ENCODE measurements around the gene CCL8. TPM values are rescaled to one million over a fixed set of nuclear protein-coding genes. Genes with fewer than 3 reads are reported as not detected.

Gene CCL8
- total and polyA plus RNA-seq, 5 donors, result 0.17 to 0.84 (median 0.29) TPM; not detected in 1

- H3K27ac ChIP-seq (ENCODE audit: low read length), result no peak overlapping the region
- no peak for ATAC-seq
- 35% methylated on average over 3 of the region's 3 CpGs for WGBS
- peaks cover 3% of the 10 kb centered on the region for H3K4me1 ChIP-seq (ENCODE audit: control insufficient read depth, insufficient read depth, low read length)
- no peaks in the 10 kb centered on the region for H3K9me3 ChIP-seq (ENCODE audit: control insufficient read depth, low read length)
- H3K27me3 ChIP-seq (ENCODE audit: control insufficient read depth, insufficient read depth), result no peaks in the 10 kb centered on the region
- intact Hi-C loops (cut with DNase I), result loop anchor here in 2 of 4 donors (10.0 kb wide), 2 partner anchors 64 to 66 kb away; partner anchors contain the start of gene CCL1 (in 1 of the 2)
- no peak overlapping the region for H3K4me3 ChIP-seq (ENCODE audit: low read length)
- DNase-seq, result no peak
Measured at GRCh38 chr17:34300652-34301370, 18.4 kb upstream of the CCL8 start.

GRCh38 chr17:34301986-34302385 is 17.2 kb upstream of the CCL8 start:
- intact Hi-C loops (cut with DNase I), result loop anchor here in 2 of 4 donors (10.0 kb wide), 2 partner anchors 63 to 67 kb away; partner anchors contain the start of gene CCL1 (in 1 of the 2)
- H3K9me3 ChIP-seq (ENCODE audit: control insufficient read depth, low read length), result no peaks in the 10 kb centered on the region
- WGBS, result 75% methylated on average over 2 of the region's 2 CpGs
- DNase-seq (no peak), ATAC-seq (no peak)
- peaks cover 3% of the 10 kb centered on the region for H3K4me1 ChIP-seq (ENCODE audit: control insufficient read depth, insufficient read depth, low read length)
- H3K4me3 ChIP-seq (ENCODE audit: low read length), result no peak overlapping the region
- no peak overlapping the region for H3K27ac ChIP-seq (ENCODE audit: low read length)
- H3K27me3 ChIP-seq (ENCODE audit: control insufficient read depth, insufficient read depth), result no peaks in the 10 kb centered on the region

GRCh38 chr17:34302636-34303035 is 16.6 kb upstream of the CCL8 start:
- intact Hi-C loops (cut with DNase I), result loop anchor here in 2 of 4 donors (10.0 kb wide), 2 partner anchors 62 to 68 kb away; partner anchors contain the start of gene CCL1 (in 1 of the 2)
- H3K27me3 ChIP-seq (ENCODE audit: control insufficient read depth, insufficient read depth), result no peaks in the 10 kb centered on the region
- no peak overlapping the region for H3K4me3 ChIP-seq (ENCODE audit: low read length)
- no peaks in the 10 kb centered on the region for H3K9me3 ChIP-seq (ENCODE audit: control insufficient read depth, low read length)
- ATAC-seq (no peak), DNase-seq (no peak)
- 91% methylated on average over 1 of the region's 1 CpG for WGBS
- peaks cover 3% of the 10 kb centered on the region for H3K4me1 ChIP-seq (ENCODE audit: control insufficient read depth, insufficient read depth, low read length)
- no peak overlapping the region for H3K27ac ChIP-seq (ENCODE audit: low read length)

GRCh38 chr17:34303606-34304005 is 15.6 kb upstream of the CCL8 start:
- 94% methylated on average over 2 of the region's 2 CpGs for WGBS
- ATAC-seq, result no peak
- intact Hi-C loops (cut with DNase I), result loop anchor here in 2 of 4 donors (10.0 kb wide), 2 partner anchors 61 to 69 kb away; partner anchors contain the start of gene CCL1 (in 1 of the 2)
- Histone ChIP-seq H3K4me1 (ENCODE audit: control insufficient read depth, insufficient read depth, low read length) (peaks cover 3% of the 10 kb centered on the region), H3K4me3 (ENCODE audit: low read length) (no peak overlapping the region), H3K27ac (ENCODE audit: low read length) (no peak overlapping the region), H3K9me3 (ENCODE audit: control insufficient read depth, low read length) (no peaks in the 10 kb centered on the region), H3K27me3 (ENCODE audit: control insufficient read depth, insufficient read depth) (no peaks in the 10 kb centered on the region)
- no peak for DNase-seq

GRCh38 chr17:34305061-34305460 is 14.2 kb upstream of the CCL8 start:
- H3K27ac ChIP-seq (ENCODE audit: low read length), result no peak overlapping the region
- H3K27me3 ChIP-seq (ENCODE audit: control insufficient read depth, insufficient read depth), result no peaks in the 10 kb centered on the region
- intact Hi-C loops (cut with DNase I), result loop anchor here in 3 of 4 donors (5.0 to 10.0 kb wide), 4 partner anchors 53 to 103 kb away; partner anchors contain the start of gene CCL1 (in 1 of the 3)
- no peak overlapping the region for H3K4me3 ChIP-seq (ENCODE audit: low read length)
- WGBS, result 94% methylated on average over 4 of the region's 4 CpGs
- H3K9me3 ChIP-seq (ENCODE audit: control insufficient read depth, low read length), result no peaks in the 10 kb centered on the region
- ATAC-seq (no peak), DNase-seq (no peak)
- H3K4me1 ChIP-seq (ENCODE audit: control insufficient read depth, insufficient read depth, low read length), result peaks cover 2% of the 10 kb centered on the region

GRCh38 chr17:34305606-34306005 is 13.6 kb upstream of the CCL8 start:
- H3K4me3 ChIP-seq (ENCODE audit: low read length), result no peak overlapping the region
- H3K9me3 ChIP-seq (ENCODE audit: control insufficient read depth, low read length), result no peaks in the 10 kb centered on the region
- DNase-seq (no peak), ATAC-seq (no peak)
- H3K27me3 ChIP-seq (ENCODE audit: control insufficient read depth, insufficient read depth), result no peaks in the 10 kb centered on the region
- H3K27ac ChIP-seq (ENCODE audit: low read length), result no peak overlapping the region
- peaks cover 2% of the 10 kb centered on the region for H3K4me1 ChIP-seq (ENCODE audit: control insufficient read depth, insufficient read depth, low read length)
- intact Hi-C loops (cut with DNase I), result loop anchor here (2.0 to 10.0 kb wide), 7 partner anchors 53 to 107 kb away; partner anchors contain the start of gene CCL1 (in 1 of the 4)

- Histone ChIP-seq H3K4me1 (ENCODE audit: control insufficient read depth, insufficient read depth, low read length) (peaks cover 2% of the 10 kb centered on the region), H3K27me3 (ENCODE audit: control insufficient read depth, insufficient read depth) (no peaks in the 10 kb centered on the region), H3K27ac (ENCODE audit: low read length) (no peak overlapping the region), H3K4me3 (ENCODE audit: low read length) (no peak overlapping the region), H3K9me3 (ENCODE audit: control insufficient read depth, low read length) (no peaks in the 10 kb centered on the region)
- DNase-seq (no peak), ATAC-seq (peak; percentile 80 to 90)
- intact Hi-C loops (cut with DNase I), result loop anchor here (2.0 to 10.0 kb wide), 7 partner anchors 54 to 108 kb away; partner anchors contain the start of gene CCL1 (in 1 of the 4)
- 66% methylated on average over 3 of the region's 3 CpGs for WGBS
Measured at GRCh38 chr17:34306466-34306865, 12.8 kb upstream of the CCL8 start.

GRCh38 chr17:34307110-34307509 is 12.1 kb upstream of the CCL8 start:
- no peaks in the 10 kb centered on the region for H3K27me3 ChIP-seq (ENCODE audit: control insufficient read depth, insufficient read depth)
- DNase-seq, result peak; percentile 52 to 78 (median 71)
- intact Hi-C loops (cut with DNase I), result loop anchor here (2.0 to 10.0 kb wide), 7 partner anchors 54 to 108 kb away; partner anchors contain the start of gene CCL1 (in 1 of the 4)
- H3K27ac ChIP-seq (ENCODE audit: low read length), result no peak overlapping the region
- no peaks in the 10 kb centered on the region for H3K9me3 ChIP-seq (ENCODE audit: control insufficient read depth, low read length)
- WGBS, result 22% methylated on average over 3 of the region's 3 CpGs
- H3K4me3 ChIP-seq (ENCODE audit: low read length), result no peak overlapping the region
- peak; percentile 44 to 53 for ATAC-seq
- peaks cover 2% of the 10 kb centered on the region for H3K4me1 ChIP-seq (ENCODE audit: control insufficient read depth, insufficient read depth, low read length)

GRCh38 chr17:34308371-34308770 is 10.9 kb upstream of the CCL8 start:
- H3K27me3 ChIP-seq (ENCODE audit: control insufficient read depth, insufficient read depth), result no peaks in the 10 kb centered on the region
- ATAC-seq, result no peak
- H3K9me3 ChIP-seq (ENCODE audit: control insufficient read depth, low read length), result no peaks in the 10 kb centered on the region
- intact Hi-C loops (cut with DNase I), result loop anchor here in 3 of 4 donors (5.0 to 10.0 kb wide), 4 partner anchors 56 to 106 kb away; partner anchors contain the start of gene CCL1 (in 1 of the 3)
- DNase-seq, result no peak
- peaks cover 2% of the 10 kb centered on the region for H3K4me1 ChIP-seq (ENCODE audit: control insufficient read depth, insufficient read depth, low read length)
- H3K27ac ChIP-seq (ENCODE audit: low read length), result no peak overlapping the region
- no peak overlapping the region for H3K4me3 ChIP-seq (ENCODE audit: low read length)

- intact Hi-C loops (cut with DNase I), result no loop called here
- Histone ChIP-seq H3K4me1 (ENCODE audit: control insufficient read depth, insufficient read depth, low read length) (peaks cover 2% of the 10 kb centered on the region), H3K27ac (ENCODE audit: low read length) (no peak overlapping the region), H3K27me3 (ENCODE audit: control insufficient read depth, insufficient read depth) (no peaks in the 10 kb centered on the region), H3K4me3 (ENCODE audit: low read length) (no peak overlapping the region), H3K9me3 (ENCODE audit: control insufficient read depth, low read length) (no peaks in the 10 kb centered on the region)
- WGBS, result 83% methylated on average over 7 of the region's 7 CpGs
- no peak for ATAC-seq
- DNase-seq, result no peak
Measured at GRCh38 chr17:34311291-34311690, 7.9 kb upstream of the CCL8 start.

GRCh38 chr17:34312080-34312479 is 7.2 kb upstream of the CCL8 start:
- no peaks in the 10 kb centered on the region for H3K27me3 ChIP-seq (ENCODE audit: control insufficient read depth, insufficient read depth)
- no peak overlapping the region for H3K4me3 ChIP-seq (ENCODE audit: low read length)
- H3K27ac ChIP-seq (ENCODE audit: low read length), result peak overlapping the region; percentile 14
- WGBS, result 37% methylated on average over 5 of the region's 5 CpGs
- DNase-seq (no peak), ATAC-seq (peak; percentile 75 to 85)
- H3K9me3 ChIP-seq (ENCODE audit: control insufficient read depth, low read length), result no peaks in the 10 kb centered on the region
- intact Hi-C loops (cut with DNase I), result no loop called here
- H3K4me1 ChIP-seq (ENCODE audit: control insufficient read depth, insufficient read depth, low read length), result peaks cover 2% of the 10 kb centered on the region

All from right cardiac atrium (tissue), 5 donors.